A549 (cell line): Measurements from ENCODE around the gene ABCC5. TPM values are rescaled to one million over a fixed set of nuclear protein-coding genes. Genes with fewer than 3 reads are reported as not detected.

Source experiments
- ATAC-seq, 2 experiments: fragments of 200-7000 bp in 1 of 2; fragments of >200 bp in 1 of 2; cut with Nextera tagmentation in 1 of 2; cut with Tn5 transposase in 1 of 2; 3 replicates each; pipeline versions ENCODE4 v1.8.0 to v1.9.1; 2018 to 2020; ENCODE audit warnings: mild to moderate bottlenecking in 1 of 2, moderate library complexity in 1 of 2
- CTCF ChIA-PET: fragments of 300-600 bp; sonication (Branson Sonifier 250); formaldehyde crosslinking; extraction: SDS; loops from one replicate; lab custom pipeline; 2021; ENCODE audit warnings: antibody characterized with exemption, inconsistent platforms; lab: Yijun Ruan, JAX
- POLR2A ChIA-PET: fragments of 350-600 bp; formaldehyde crosslinking; extraction: SDS; loops from one replicate; lab custom pipeline; 2021; ENCODE audit warnings: antibody characterized with exemption, inconsistent platforms; lab: Yijun Ruan, JAX
- DNase-seq, 2 experiments: peaks; one replicate each; pipeline versions ENCODE4 v3.0.0 to v3.0.0-alpha.2; 2011 to 2016; ENCODE audit warnings: low read depth in 1 of 2, low spot score in 1 of 2
- FAIRE-seq: peaks from 2 replicates; lab custom pipeline; 2011; peaks lifted over from hg19 to GRCh38; lab: Jason Lieb, UNC
- H3K27ac ChIP-seq, 2 experiments: fragments of >200 bp; sonication (Bioruptor Twin); formaldehyde crosslinking; 3 replicates each; pipeline ENCODE4 v1.5.1; 2016 to 2017
- H3K4me1 ChIP-seq: fragments of >200 bp; sonication (Bioruptor Twin); formaldehyde crosslinking; 3 replicates; pipeline ENCODE4 v1.6.1; 2016
- H3K4me2 ChIP-seq: fragments of >200 bp; sonication (Bioruptor Twin); formaldehyde crosslinking; 3 replicates; pipeline ENCODE4 v1.6.1; 2016
- H3K4me3 ChIP-seq: fragments of >200 bp; sonication (Bioruptor Twin); formaldehyde crosslinking; 3 replicates; pipeline ENCODE4 v1.5.1; 2016
- H3K9me3 ChIP-seq: fragments of >200 bp; sonication (Bioruptor Twin); formaldehyde crosslinking; 3 replicates; pipeline ENCODE4 v1.6.1; 2016
- ATOH8 ChIP-seq: fragments of 250-450 bp; sonication (Bioruptor Pico); IDR thresholded peaks from 2 replicates; pipeline ENCODE4 v1.5.0; 2020; ENCODE audit warnings: low read depth, mild to moderate bottlenecking, moderate library complexity
- BCL3 ChIP-seq: fragments of >200 bp; sonication (Bioruptor Twin); formaldehyde crosslinking; IDR thresholded peaks from 3 replicates; pipeline ENCODE4 v1.6.1; 2016
- BHLHE40 ChIP-seq: IDR thresholded peaks from 2 replicates; pipeline ENCODE4 v1.6.1; 2012; ENCODE audit warnings: low read depth, low read length, inconsistent platforms
- CBX2 ChIP-seq: fragments of 200-600 bp; sonication (generic); IDR thresholded peaks from 2 replicates; pipeline ENCODE4 v1.6.1; 2016; ENCODE audit warnings: low read depth, mild to moderate bottlenecking, borderline replicate concordance
- CEBPB ChIP-seq, 2 experiments: fragments of >200 bp in 1 of 2; sonication (Bioruptor Twin) in 1 of 2; formaldehyde crosslinking in 1 of 2; IDR thresholded peaks; 2 replicates each; pipeline ENCODE4 v1.6.1; 2012 to 2016
- EHF ChIP-seq: fragments of 250-450 bp; sonication (Bioruptor Pico); IDR thresholded peaks from 2 replicates; pipeline ENCODE4 v1.5.0; 2020; ENCODE audit warnings: mild to moderate bottlenecking
- EHMT2 ChIP-seq: fragments of 200-600 bp; sonication (generic); IDR thresholded peaks from 2 replicates; pipeline ENCODE4 v1.6.1; 2016; ENCODE audit warnings: antibody characterized with exemption, low read depth, mild to moderate bottlenecking, moderate library complexity
- ELK1 ChIP-seq: fragments of 150-350 bp; IDR thresholded peaks from 2 replicates; pipeline ENCODE4 v1.6.1; 2014; ENCODE audit warnings: low read depth, mild to moderate bottlenecking, low read length
- EP300 ChIP-seq, 2 experiments: fragments of >200 bp; sonication (Bioruptor Twin); formaldehyde crosslinking; IDR thresholded peaks; 2 replicates in 1 of 2; 3 replicates in 1 of 2; pipeline ENCODE4 v1.6.1; 2016 to 2017
- FOXS1 ChIP-seq: fragments of 250-450 bp; sonication (Bioruptor Pico); IDR thresholded peaks from 2 replicates; pipeline ENCODE4 v1.5.0; 2020; ENCODE audit warnings: mild to moderate bottlenecking, moderate library complexity
- GATA3 ChIP-seq: IDR thresholded peaks from 2 replicates; pipeline ENCODE4 v1.6.1; 2012; ENCODE audit warnings: borderline replicate concordance
- HDAC2 ChIP-seq: fragments of 200-600 bp; sonication (generic); IDR thresholded peaks from 2 replicates; pipeline ENCODE4 v1.6.1; 2016
- HOXB13 ChIP-seq: fragments of 250-450 bp; sonication (Bioruptor Pico); IDR thresholded peaks from 2 replicates; pipeline ENCODE4 v1.5.0; 2020; ENCODE audit warnings: low read depth, mild to moderate bottlenecking, moderate library complexity
- KDM1A ChIP-seq: fragments of 200-600 bp; sonication (generic); IDR thresholded peaks from 2 replicates; pipeline ENCODE4 v1.6.1; 2016; ENCODE audit warnings: low read depth, mild to moderate bottlenecking
- MAFK ChIP-seq: fragments of 450-650 bp; IDR thresholded peaks from 2 replicates; pipeline ENCODE4 v1.6.1; 2014; ENCODE audit not compliant: partially characterized antibody
- MYC ChIP-seq: IDR thresholded peaks from 2 replicates; pipeline ENCODE4 v1.6.1; 2012; ENCODE audit warnings: mild to moderate bottlenecking, inconsistent platforms, low read length, improper control_type of control experiment, borderline replicate concordance
- POLR2AphosphoS2 ChIP-seq: conservative IDR thresholded peaks from 2 replicates; pipeline ENCODE4 v1.6.1; 2012; ENCODE audit warnings: low read length, improper control_type of control experiment, inconsistent platforms
- SMC3 ChIP-seq: fragments of >200 bp; sonication (Bioruptor Twin); formaldehyde crosslinking; IDR thresholded peaks from 3 replicates; pipeline ENCODE4 v1.6.1; 2018; ENCODE audit warnings: inconsistent platforms
- TP53 ChIP-seq: fragments of 250-450 bp; sonication (Bioruptor Pico); IDR thresholded peaks from 2 replicates; pipeline ENCODE4 v1.5.0; 2021; ENCODE audit warnings: mild to moderate bottlenecking, moderate library complexity
- ZSCAN20 ChIP-seq: fragments of 250-450 bp; sonication (Bioruptor Pico); IDR thresholded peaks from 2 replicates; pipeline ENCODE4 v1.8.0; 2022; ENCODE audit warnings: mild to moderate bottlenecking, moderate library complexity
- WGBS: methylation state at CpG from one replicate; pipeline ENCODE4 v1.1.6; 2017; ENCODE audit errors: missing lambda C conversion rate; 5-methylcytosine and 5-hydroxymethylcytosine counted together
- polyA plus RNA-seq, 4 experiments: library from polyadenylated mRNA; depleted of rRNA in 3 of 4; stranded (reverse); fragments of >200 nt; fragmentation: RNase III in 1 of 4; extraction: RNeasy Plus Mini Kit Qiagen cat#74134 plus additional on column Dnase treatment in 1 of 4; gene quantifications; 2 replicates in 3 of 4; 3 replicates in 1 of 4; pipeline ENCODE4 v1.2.3, GENCODE V29; 2011 to 2017

Gene ABCC5
- polyA plus RNA-seq, 2 of the 4 experiments (the other 2 are of a cell fraction) = 14.2 to 20.7 TPM

GRCh38 chr3:184066211-184066610 is 48.5 kb upstream of the ABCC5 start:
- ATAC-seq (no peak), DNase-seq (no peak), FAIRE-seq (no peak)
- Histone ChIP-seq H3K4me1 (no peaks in the 10 kb centered on the region), H3K4me2 (no peak overlapping the region), H3K27ac (no peak overlapping the region), H3K9me3 (no peaks in the 10 kb centered on the region; the same call in 2 of the 3 replicates), H3K4me3 (no peak overlapping the region)
- ChIA-PET POLR2A (no interaction called here), CTCF (interaction anchor here (0.6 to 0.8 kb wide), 2 partner anchors 42 to 50 kb away, joined by 3 read pairs; no protein-coding TSS in a partner anchor)
- TF ChIP-seq CBX2 (no peak), EHMT2 (no peak), ZSCAN20 (CRISPR knock-in tag) (no peak), HOXB13 (CRISPR knock-in tag) (no peak), MAFK (no peak), CEBPB (IDR thresholded peaks at IDR 0.05) (no peak), GATA3 (no peak), BCL3 (no peak), EP300 (IDR thresholded peaks at IDR 0.05) (no peak)
- 68% methylated on average over 2 of the region's 2 CpGs for whole genome bisulfite sequencing

- TF ChIP-seq HDAC2 = no peak
- no peak for TF ChIP-seq TP53 (CRISPR knock-in tag)
- TF ChIP-seq FOXS1 (CRISPR knock-in tag) = no peak
- TF ChIP-seq EHF (CRISPR knock-in tag) = no peak
- no peak for TF ChIP-seq POLR2AphosphoS2
- no peak for TF ChIP-seq EP300 (IDR thresholded peaks at IDR 0.05)
- TF ChIP-seq KDM1A = no peak
- no peak for TF ChIP-seq ELK1
- TF ChIP-seq HOXB13 (CRISPR knock-in tag) = no peak
- no peak for TF ChIP-seq ATOH8 (CRISPR knock-in tag)
- TF ChIP-seq SMC3 = no peak
- no peak for TF ChIP-seq BHLHE40
- no peak for ATAC-seq
Measured at GRCh38 chr3:184062637-184063036, 45.0 kb upstream of the ABCC5 start.

GRCh38 chr3:184059424-184059823 is 41.7 kb upstream of the ABCC5 start:
- no peak overlapping the region for H3K4me3 ChIP-seq
- ChIA-PET CTCF (interaction anchor here (0.6 kb wide), 1 partner anchor 667 kb away, joined by 4 read pairs; no protein-coding TSS in a partner anchor), POLR2A (interaction anchor here (0.5 kb wide), 1 partner anchor 126 kb away, joined by 3 read pairs; no protein-coding TSS in a partner anchor)
- no peak for TF ChIP-seq MYC
- TF ChIP-seq EHMT2 = no peak
- no peaks in the 10 kb centered on the region for H3K4me1 ChIP-seq
- no peak overlapping the region for H3K27ac ChIP-seq
- 69% methylated on average over 6 of the region's 7 CpGs for WGBS
- no peak overlapping the region for H3K4me2 ChIP-seq
- FAIRE-seq (no peak), DNase-seq (no peak), ATAC-seq (no peak)
- H3K9me3 ChIP-seq = no peaks in the 10 kb centered on the region

More at GRCh38 chr3:184062637-184063036, 45.0 kb upstream of the ABCC5 start:
- DNase-seq (no peak), FAIRE-seq (no peak)
- no peak overlapping the region for H3K4me2 ChIP-seq
- POLR2A ChIA-PET = no interaction called here
- H3K9me3 ChIP-seq = no peaks in the 10 kb centered on the region
- CTCF ChIA-PET = interaction anchor here (0.6 kb wide), 1 partner anchor 224 kb away, joined by 3 read pairs; no protein-coding TSS in a partner anchor
- H3K4me1 ChIP-seq = no peaks in the 10 kb centered on the region
- no peak overlapping the region for H3K27ac ChIP-seq
- no peak overlapping the region for H3K4me3 ChIP-seq
